Neuronal stem cell (in vitro differentiated cells): ENCODE data around the gene PHF12.
A peak's percentile ranks its signal among the peaks of the same experiment; 100 is the strongest.

Experiments used
- DNase-seq: peaks from one replicate; pipeline ENCODE4 v3.0.0-alpha.2; 2013; ENCODE audit warnings: low spot score
- H2AFZ ChIP-seq: one replicate; pipeline ENCODE4 v1.6.1; 2013; ENCODE audit warnings: mild to moderate bottlenecking, low read length, inconsistent platforms
- H2AK5ac ChIP-seq: 2 replicates; pipeline ENCODE4 v1.6.1; 2013; ENCODE audit warnings: low read depth, mild to moderate bottlenecking, inconsistent platforms, low read length, moderate library complexity, mixed read lengths
- H2BK120ac ChIP-seq: 2 replicates; pipeline ENCODE4 v1.6.1; 2013; ENCODE audit warnings: low read depth, mild to moderate bottlenecking, inconsistent platforms, low read length, moderate library complexity, mixed read lengths
- H2BK12ac ChIP-seq: one replicate; pipeline ENCODE4 v1.6.1; 2013; ENCODE audit warnings: low read length, inconsistent platforms
- H2BK15ac ChIP-seq: 2 replicates; pipeline ENCODE4 v1.6.1; 2013; ENCODE audit warnings: mild to moderate bottlenecking, low read length, inconsistent platforms, mixed read lengths
- H2BK5ac ChIP-seq: one replicate; pipeline ENCODE4 v1.6.1; 2013; ENCODE audit warnings: inconsistent platforms, mild to moderate bottlenecking, low read length, moderate library complexity
- H3K14ac ChIP-seq: one replicate; pipeline ENCODE4 v1.6.1; 2013; ENCODE audit warnings: low read length, inconsistent platforms
- H3K18ac ChIP-seq: 2 replicates; pipeline ENCODE4 v1.6.1; 2013; ENCODE audit warnings: low read length, inconsistent platforms
- H3K23ac ChIP-seq: 2 replicates; pipeline ENCODE4 v1.6.1; 2013; ENCODE audit warnings: low read depth, mild to moderate bottlenecking, mixed read lengths, low read length, inconsistent platforms; ENCODE audit not compliant: poor library complexity
- H3K27ac ChIP-seq: replicated peaks from 3 replicates; pipeline ENCODE4 v1.5.1; 2013; ENCODE audit warnings: low read length, inconsistent platforms
- H3K27me3 ChIP-seq, 3 experiments: 2 replicates each; pipeline ENCODE4 v1.6.1; 2013; ENCODE audit warnings: low read length in 3 of 3, mild to moderate bottlenecking in 2 of 3, inconsistent platforms in 1 of 3, low read depth in 1 of 3, mixed read lengths in 1 of 3, moderate library complexity in 1 of 3; ENCODE audit not compliant: control insufficient read depth in 3 of 3, insufficient read depth in 3 of 3
- H3K36me3 ChIP-seq, 2 donors: replicated peaks in 1 of 2; 2 replicates each; pipeline ENCODE4 v1.6.1; 2013; ENCODE audit warnings: low read length in 2 of 2; ENCODE audit not compliant: control insufficient read depth in 2 of 2, insufficient read depth in 2 of 2
- H3K4ac ChIP-seq: 2 replicates; pipeline ENCODE4 v1.6.1; 2013; ENCODE audit warnings: inconsistent platforms, mild to moderate bottlenecking, low read length, moderate library complexity
- H3K4me1 ChIP-seq, 2 donors: 1 replicate in 1 of 2; 2 replicates in 1 of 2; pipeline ENCODE4 v1.6.1; 2013; ENCODE audit warnings: low read length in 2 of 2, low read depth in 1 of 2; ENCODE audit not compliant: control insufficient read depth in 2 of 2, insufficient read depth in 1 of 2
- H3K4me2 ChIP-seq: one replicate; pipeline ENCODE4 v1.6.1; 2013; ENCODE audit warnings: mild to moderate bottlenecking, low read length, inconsistent platforms; ENCODE audit not compliant: insufficient read depth, poor library complexity, severe bottlenecking
- H3K4me3 ChIP-seq, 2 donors: 2 replicates each; pipeline ENCODE4 v1.5.1; 2013; ENCODE audit warnings: low read length in 2 of 2, mild to moderate bottlenecking in 2 of 2, inconsistent platforms in 1 of 2, moderate library complexity in 1 of 2
- H3K79me1 ChIP-seq: one replicate; pipeline ENCODE4 v1.6.1; 2013; ENCODE audit warnings: low read depth, mild to moderate bottlenecking, inconsistent platforms, low read length, moderate library complexity
- H3K9ac ChIP-seq: one replicate; pipeline ENCODE4 v1.6.1; 2013; ENCODE audit warnings: mild to moderate bottlenecking, low read depth, low read length, inconsistent platforms; ENCODE audit not compliant: poor library complexity
- H3K9me3 ChIP-seq, 2 donors: replicated peaks in 1 of 2; 2 replicates each; pipeline versions ENCODE3 to v1.6.1; 2013; ENCODE audit warnings: low read length in 2 of 2, mild to moderate bottlenecking in 2 of 2, inconsistent platforms in 1 of 2, low read depth in 1 of 2, mixed read lengths in 1 of 2, moderate library complexity in 1 of 2; ENCODE audit not compliant: control insufficient read depth in 2 of 2, insufficient read depth in 1 of 2
- H4K8ac ChIP-seq: one replicate; pipeline ENCODE4 v1.6.1; 2013; ENCODE audit warnings: low read depth, mild to moderate bottlenecking, inconsistent platforms, low read length, moderate library complexity
- H4K91ac ChIP-seq: one replicate; pipeline ENCODE4 v1.6.1; 2013; ENCODE audit warnings: low read length, low read depth, mild to moderate bottlenecking, inconsistent platforms; ENCODE audit not compliant: poor library complexity
- WGBS, 2 donors: extraction: QIAGEN DNeasy Blood & Tissue Kit; methylation state at CpG; one replicate each; pipeline ENCODE4 v1.1.7; 2013; ENCODE audit warnings: missing lambda C conversion rate in 2 of 2, mixed read lengths in 1 of 2; ENCODE audit not compliant: insufficient read length in 2 of 2, insufficient replicate concordance in 1 of 2; ENCODE audit errors: extremely low coverage in 2 of 2; 5-methylcytosine and 5-hydroxymethylcytosine counted together

Gene PHF12

DNA sequence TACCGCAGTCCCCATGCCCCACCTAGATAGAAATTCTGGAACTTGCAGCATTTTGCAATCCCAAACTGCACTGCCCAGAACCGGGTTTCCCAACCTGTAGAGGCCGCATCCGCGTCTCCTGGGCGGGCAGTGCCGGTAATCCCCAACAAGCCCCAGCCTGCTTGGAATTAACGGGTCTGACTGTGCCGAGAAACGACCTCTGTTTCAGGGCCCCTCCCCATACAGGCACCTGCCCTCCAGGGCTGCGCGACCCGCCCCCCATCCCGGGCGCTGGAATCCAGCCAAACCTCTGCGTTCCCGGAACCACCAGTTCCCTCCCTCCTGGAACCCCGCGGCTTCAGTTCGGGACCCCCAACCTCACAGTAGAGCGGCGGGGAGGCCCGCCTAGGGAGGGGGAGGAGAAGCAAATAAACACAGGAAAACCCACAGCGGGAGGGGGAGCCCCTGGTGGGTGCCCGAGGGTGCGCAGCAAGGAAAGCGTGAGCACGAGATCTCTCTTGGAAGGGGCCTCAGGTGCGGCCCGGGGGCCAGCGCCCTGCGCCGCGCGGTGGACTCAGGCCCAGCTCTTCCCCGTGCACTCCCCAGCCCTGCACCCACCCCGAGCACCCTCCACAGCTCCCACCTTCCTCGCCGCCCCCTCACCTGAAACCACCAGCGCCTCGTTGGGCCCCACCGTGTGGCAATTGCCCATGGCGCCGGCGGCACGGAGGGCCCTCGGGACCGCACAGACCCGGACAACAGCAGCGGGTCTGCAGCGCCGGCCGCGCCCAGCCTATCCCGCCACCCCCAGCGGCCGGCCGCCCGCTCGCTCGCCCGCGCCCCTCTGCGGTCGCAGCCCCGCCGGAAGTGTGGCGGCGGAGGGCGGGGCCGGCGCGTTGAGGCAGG is 54.2 kb downstream of the PHF12 start, which contains the start of gene FLOT2:
Gene FLOT2, minus strand, starts transcription at position 850 of the 885 bp plus-strand sequence. Its CDS starts 159 bp downstream, at position 691.
- H3K27ac ChIP-seq: peak within 1 kb of the TSS; percentile 79
- DNase-seq: peak; percentile 59
- no peak within 1 kb of the TSS for H4K8ac ChIP-seq

DNA sequence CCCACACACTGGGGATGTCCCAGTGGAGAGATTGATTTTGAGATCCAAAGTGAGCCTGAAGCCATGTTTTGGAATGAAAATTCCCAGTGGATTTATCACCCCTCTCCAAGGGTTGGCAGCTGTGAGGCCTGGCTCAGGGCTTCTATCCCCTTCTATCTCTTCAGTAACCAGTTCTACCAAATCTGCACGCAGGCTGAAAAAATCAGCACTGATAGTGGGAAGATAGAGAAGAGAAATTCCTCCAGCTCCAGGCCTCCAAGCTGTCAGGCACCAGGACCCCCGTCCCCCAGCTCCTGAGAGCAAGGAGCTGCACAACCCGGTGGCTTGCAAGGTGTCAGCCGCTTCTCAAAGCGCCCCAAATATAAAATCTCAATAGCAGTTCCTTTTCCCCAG is 54.8 kb downstream of the PHF12 start:
- Histone ChIP-seq H3K27me3 (no peaks in the 10 kb centered on the region), H3K18ac (no peak overlapping the region), H2BK12ac (no peak overlapping the region), H3K27ac (no peak overlapping the region), H3K9me3 (no peaks in the 10 kb centered on the region), H2AFZ (no peak overlapping the region), H3K4me2 (peak overlapping the region; percentile 70), H2BK15ac (no peak overlapping the region), H3K9ac (no peak overlapping the region), H3K36me3 (peaks cover 2 to 39% of the 10 kb centered on the region in 2 donors), H3K4me3 (peak overlapping the region; percentile 69 to 96), H2BK5ac (peak overlapping the region; percentile 82), H2BK120ac (no peak overlapping the region), H3K4me1 (peaks cover 7 to 16% of the 10 kb centered on the region in 2 donors), H3K14ac (no peak overlapping the region), H3K4ac (no peak overlapping the region), H3K79me1 (peaks cover 3% of the 10 kb centered on the region), H2AK5ac (no peak overlapping the region), H3K23ac (peak overlapping the region; percentile 86), H4K91ac (no peak overlapping the region), H4K8ac (no peak overlapping the region)
- whole genome bisulfite sequencing, 2 donors: no CpG with 5 or more reads among the region's 5 CpGs
- DNase-seq: no peak

More for the DNA sequence above, 54.2 kb downstream of the PHF12 start, which contains the start of gene FLOT2:
- Histone ChIP-seq H3K9ac (peak within 1 kb of the TSS; percentile 95), H2BK120ac (no peak within 1 kb of the TSS), H3K9me3 (no peaks in the 10 kb centered on the region), H3K36me3 (peaks cover 0 to 40% of the 10 kb centered on the region in 2 donors), H3K27me3 (no peaks in the 10 kb centered on the region), H3K23ac (peak within 1 kb of the TSS; percentile 86), H2AFZ (peak within 1 kb of the TSS; percentile 91), H3K4ac (no peak within 1 kb of the TSS), H2BK5ac (peak within 1 kb of the TSS; percentile 82), H3K79me1 (peaks cover 3% of the 10 kb centered on the region), H2BK15ac (peak within 1 kb of the TSS; percentile 10), H2AK5ac (peak within 1 kb of the TSS; percentile 50), H3K14ac (peak within 1 kb of the TSS; percentile 50), H2BK12ac (no peak within 1 kb of the TSS), H3K4me1 (peaks cover 7 to 12% of the 10 kb centered on the region in 2 donors), H3K4me2 (peak within 1 kb of the TSS; percentile 70), H3K4me3 (peak within 1 kb of the TSS; percentile 69 to 96), H4K91ac (peak within 1 kb of the TSS; percentile 76), H3K18ac (peak within 1 kb of the TSS; percentile 96)
- WGBS, 2 donors: no CpG with 5 or more reads among the region's 73 CpGs

DNA sequence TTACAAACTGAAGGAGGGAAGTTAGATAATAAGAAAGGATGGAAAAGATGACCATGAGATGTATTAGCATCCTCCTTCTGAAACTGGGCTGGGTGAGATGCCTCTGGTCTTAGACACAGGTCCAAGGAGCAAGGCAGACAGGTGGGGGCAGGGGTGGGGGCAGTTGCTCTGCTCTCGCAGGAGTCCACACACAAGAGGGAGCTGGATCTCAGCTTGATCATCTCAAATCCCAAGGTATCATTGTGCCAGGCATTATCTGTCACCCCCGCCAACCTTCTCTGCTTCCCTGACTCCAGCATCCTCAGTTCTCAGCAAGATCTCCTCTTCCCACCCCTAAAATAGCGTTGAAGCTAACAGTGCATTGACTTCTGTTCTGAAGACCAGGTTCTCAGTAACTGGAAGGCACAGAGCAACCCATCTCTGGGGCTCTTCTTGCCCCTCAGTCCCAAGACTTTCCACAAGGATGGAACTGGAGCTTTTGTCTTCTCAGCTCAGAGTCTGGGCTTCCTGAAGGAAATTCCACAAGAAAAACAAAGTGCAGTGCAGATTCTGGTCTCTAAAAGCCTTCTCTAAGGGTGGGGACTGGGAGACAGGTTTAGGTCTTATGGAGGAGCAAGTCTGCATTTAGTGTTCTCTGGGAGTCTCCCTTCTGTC is 55.4 kb downstream of the PHF12 start:
- WGBS, 2 donors: no CpG with 5 or more reads among the region's 3 CpGs
- H3K9ac ChIP-seq: no peak overlapping the region
- H3K79me1 ChIP-seq: peaks cover 3% of the 10 kb centered on the region
- H3K27me3 ChIP-seq: no peaks in the 10 kb centered on the region
- H3K14ac ChIP-seq: no peak overlapping the region
- no peak overlapping the region for H2BK5ac ChIP-seq
- no peaks in the 10 kb centered on the region for H3K9me3 ChIP-seq
- H4K8ac ChIP-seq: no peak overlapping the region
- no peak overlapping the region for H3K18ac ChIP-seq
- H2BK12ac ChIP-seq: no peak overlapping the region
- peak overlapping the region in 1 of 2 donors; percentile 69 for H3K4me3 ChIP-seq
- H3K4ac ChIP-seq: no peak overlapping the region
- H4K91ac ChIP-seq: no peak overlapping the region
- H2BK15ac ChIP-seq: no peak overlapping the region
- H3K4me2 ChIP-seq: peak overlapping the region; percentile 70
- no peak overlapping the region for H2AK5ac ChIP-seq
- peaks cover 7 to 20% of the 10 kb centered on the region in 2 donors for H3K4me1 ChIP-seq
- no peak overlapping the region for H3K23ac ChIP-seq
- no peak overlapping the region for H2AFZ ChIP-seq
- no peak for DNase-seq
- H2BK120ac ChIP-seq: no peak overlapping the region
- H3K27ac ChIP-seq: no peak overlapping the region
- peaks cover 3 to 34% of the 10 kb centered on the region in 2 donors for H3K36me3 ChIP-seq
